Tibial artery (tissue), 4 donors: ENCODE results near the gene KCNH1.

ENCODE experiments used
- DNase-seq, 2 donors: peaks; one replicate each; pipeline ENCODE4 v3.0.0-alpha.2; 2019
- H3K27ac ChIP-seq, 2 donors: fragments of 200-600 bp; sonication (generic) in 1 of 2; 1 replicate in 1 of 2; 2 replicates in 1 of 2; pipeline ENCODE4 v1.5.1; 2018 to 2019; ENCODE audit warnings: mild to moderate bottlenecking in 1 of 2
- H3K27me3 ChIP-seq, 2 donors: fragments of 200-600 bp; sonication (generic) in 1 of 2; one replicate each; pipeline versions ENCODE4 v1.5.1 to v1.6.0; 2016 to 2019
- H3K36me3 ChIP-seq, 3 donors: fragments of 200-600 bp; sonication (generic) in 2 of 3; one replicate each; pipeline ENCODE4 v1.5.1; 2016 to 2019; ENCODE audit warnings: mild to moderate bottlenecking in 2 of 3
- H3K4me1 ChIP-seq, 4 donors: fragments of 200-600 bp; sonication (generic) in 2 of 4; 1 replicate in 3 of 4; 2 replicates in 1 of 4; pipeline ENCODE4 v1.5.1; 2016 to 2019
- H3K4me3 ChIP-seq, 2 donors: fragments of 200-600 bp; sonication (generic) in 1 of 2; 1 replicate in 1 of 2; 2 replicates in 1 of 2; pipeline ENCODE4 v1.5.1; 2018 to 2019; ENCODE audit warnings: mild to moderate bottlenecking in 2 of 2
- H3K9me3 ChIP-seq, 3 donors: fragments of 200-600 bp; sonication (generic) in 1 of 3; one replicate each; pipeline ENCODE4 v1.5.1; 2016 to 2019
- CTCF ChIP-seq, 2 experiments: fragments of 200-600 bp in 1 of 2; fragments of 450-650 bp in 1 of 2; IDR thresholded peaks; one replicate each; pipeline ENCODE4 v1.5.1; 2017 to 2019; ENCODE audit warnings: antibody characterized with exemption in 2 of 2, mild to moderate bottlenecking in 1 of 2, moderate library complexity in 1 of 2
- intact Hi-C: fragments of 100-400 bp; cut with DNase I; formaldehyde crosslinking; loops from one replicate; pipeline ENCODE4 v1.15.0; 2023; ENCODE audit warnings: low total_unique reads

The KCNH1 gene

DNA sequence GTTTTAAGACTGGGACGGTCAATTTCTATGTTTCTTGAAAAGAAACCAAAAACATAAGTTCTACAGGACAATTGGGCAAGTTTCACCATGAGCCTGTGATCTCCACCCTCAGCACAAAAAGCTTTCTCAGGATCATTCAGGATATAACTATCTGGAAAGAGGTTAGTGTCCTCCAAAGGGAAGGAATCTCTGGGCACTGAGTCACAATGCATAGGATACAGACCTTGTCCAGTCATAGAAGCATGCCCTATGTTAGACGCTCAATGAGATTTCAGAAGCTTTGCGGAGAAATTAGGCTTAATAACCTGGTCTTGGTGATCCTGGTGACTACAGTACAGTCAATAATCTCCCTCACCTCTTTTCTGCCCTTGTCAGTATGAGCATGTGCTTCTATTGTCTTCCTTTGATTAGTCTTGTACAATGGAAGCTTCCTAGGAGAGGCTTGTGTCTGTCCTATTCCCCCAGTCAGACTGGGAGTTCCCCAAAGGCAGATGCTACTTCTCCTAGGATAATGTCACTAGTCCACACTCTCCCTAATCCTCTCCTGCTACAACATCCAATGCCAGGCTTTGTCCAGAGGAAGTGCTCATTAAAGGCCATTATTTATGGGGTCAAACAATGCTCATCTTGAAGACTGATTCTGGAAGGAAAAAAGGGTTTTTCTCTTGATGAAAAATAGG lies 97.4 kb downstream of the KCNH1 start:
- H3K27ac ChIP-seq: no peak overlapping the region
- H3K27me3 ChIP-seq: no peaks in the 10 kb centered on the region
- H3K36me3 ChIP-seq: no peaks in the 10 kb centered on the region
- H3K4me1 ChIP-seq: no peaks in the 10 kb centered on the region
- TF ChIP-seq CTCF (IDR thresholded peaks at IDR 0.05): no peak
- intact Hi-C loops: no loop called here
- DNase-seq: no peak
- H3K4me3 ChIP-seq: no peak overlapping the region
- H3K9me3 ChIP-seq: no peaks in the 10 kb centered on the region

- DNase-seq: no peak
- Histone ChIP-seq H3K27me3 (no peaks in the 10 kb centered on the region), H3K4me3 (no peak overlapping the region), H3K27ac (no peak overlapping the region), H3K36me3 (no peaks in the 10 kb centered on the region), H3K9me3 (no peaks in the 10 kb centered on the region), H3K4me1 (no peaks in the 10 kb centered on the region)
- TF ChIP-seq CTCF (IDR thresholded peaks at IDR 0.05): no peak
- intact Hi-C loops: no loop called here
These were observed 98.0 kb downstream of the KCNH1 start for GRCh38 chr1:211035821-211036380.

DNA sequence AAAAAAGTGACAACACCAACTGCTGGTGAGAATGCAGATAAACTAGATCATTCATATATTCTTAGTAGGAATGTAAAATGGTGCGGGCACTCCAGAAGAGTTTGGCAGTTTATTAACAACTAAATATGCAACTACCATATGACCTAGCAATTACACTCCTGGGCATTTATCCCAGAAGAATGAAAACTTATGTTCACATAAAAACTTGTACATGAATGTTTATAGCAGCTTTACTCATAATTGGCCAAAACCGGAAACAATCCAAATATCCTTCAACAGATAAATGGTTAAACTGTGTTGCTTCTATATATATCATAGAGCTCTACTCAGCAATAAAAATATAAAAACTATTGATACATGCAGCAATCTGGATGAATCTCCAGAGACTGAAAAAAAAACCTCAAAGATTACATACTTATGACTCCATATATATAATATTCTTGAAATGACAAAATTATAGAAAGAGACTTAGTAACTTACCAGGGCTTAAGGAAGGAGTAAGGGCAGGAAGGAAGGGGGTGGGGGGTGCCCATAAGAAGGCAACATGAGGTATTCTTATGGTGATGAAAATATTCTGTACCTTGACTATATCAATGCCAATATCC lies 99.9 kb downstream of the KCNH1 start:
- no peaks in the 10 kb centered on the region for H3K9me3 ChIP-seq
- H3K4me3 ChIP-seq: no peak overlapping the region
- intact Hi-C loops: no loop called here
- no peaks in the 10 kb centered on the region for H3K4me1 ChIP-seq
- no peak for TF ChIP-seq CTCF (IDR thresholded peaks at IDR 0.05)
- H3K27me3 ChIP-seq: no peaks in the 10 kb centered on the region
- no peaks in the 10 kb centered on the region for H3K36me3 ChIP-seq
- no peak for DNase-seq
- no peak overlapping the region for H3K27ac ChIP-seq

- TF ChIP-seq CTCF (IDR thresholded peaks at IDR 0.05): no peak
- Histone ChIP-seq H3K27ac (no peak overlapping the region), H3K36me3 (no peaks in the 10 kb centered on the region), H3K4me1 (no peaks in the 10 kb centered on the region), H3K27me3 (no peaks in the 10 kb centered on the region), H3K9me3 (no peaks in the 10 kb centered on the region), H3K4me3 (no peak overlapping the region)
- DNase-seq: no peak
- intact Hi-C loops: no loop called here
These were observed 109.0 kb downstream of the KCNH1 start for GRCh38 chr1:211024901-211025300.

DNA sequence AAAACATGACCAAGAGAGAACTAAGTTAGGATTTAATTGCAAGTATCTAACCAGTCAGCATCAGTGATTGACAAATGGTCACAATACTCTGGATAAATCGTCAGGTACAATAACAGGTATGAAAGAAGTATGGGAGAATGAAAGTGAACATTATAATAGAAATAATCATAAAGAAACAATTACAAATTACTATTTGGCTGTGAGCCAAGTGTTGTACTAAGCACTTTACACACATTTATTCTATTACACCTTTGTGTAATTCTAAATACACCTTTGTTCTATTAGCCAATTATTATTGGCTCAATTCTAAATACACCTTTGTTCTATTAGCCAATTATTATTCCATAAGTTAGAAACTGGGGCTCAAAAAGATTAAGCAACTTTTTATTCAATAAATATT lies 114.7 kb downstream of the KCNH1 start:
- no peaks in the 10 kb centered on the region for H3K4me1 ChIP-seq
- no peaks in the 10 kb centered on the region for H3K27me3 ChIP-seq
- no peak overlapping the region for H3K4me3 ChIP-seq
- no peak for TF ChIP-seq CTCF (IDR thresholded peaks at IDR 0.05)
- H3K36me3 ChIP-seq: no peaks in the 10 kb centered on the region
- DNase-seq: no peak
- no peaks in the 10 kb centered on the region for H3K9me3 ChIP-seq
- no peak overlapping the region for H3K27ac ChIP-seq
- intact Hi-C loops: no loop called here
